Esophagus mucosa (tissue), 1 donor: ENCODE data around the gene ICAM1. TPM values are rescaled to one million over a fixed set of nuclear protein-coding genes. Genes with fewer than 3 reads are reported as not detected.

Source experiments
- ATAC-seq: fragments of 200-7000 bp; cut with Tn5 transposase; one replicate; pipeline ENCODE4 v1.9.1; 2020
- total RNA-seq: library from RNA; stranded (reverse); gene quantifications from one replicate; pipeline ENCODE4 v1.2.4, GENCODE V29; 2023
- donor health status: DM: yes; HTN: yes; CAD: no.

The ICAM1 gene
- total RNA-seq, 1 donor from 2014 or later, result 3.5 TPM

DNA sequence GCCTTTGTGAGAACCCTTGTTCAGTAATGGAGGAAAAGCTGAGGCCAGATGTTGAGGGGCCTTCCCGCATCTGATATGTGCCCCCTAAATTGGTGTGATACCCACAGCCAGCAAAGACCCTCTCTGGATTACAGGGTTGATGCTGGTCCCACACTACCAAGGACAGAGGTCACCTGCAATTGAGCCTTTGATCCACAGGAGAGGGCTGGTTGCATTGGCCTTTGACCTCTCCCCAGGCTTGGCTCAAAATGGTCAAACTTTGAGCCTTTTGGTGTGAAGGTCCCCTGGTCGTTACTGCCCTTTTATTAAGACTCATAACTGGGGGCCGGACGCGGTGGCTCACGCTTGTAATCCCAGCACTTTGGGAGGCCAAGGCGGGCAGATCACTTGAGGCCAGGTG is 27.3 kb upstream of the ICAM1 start:
- no peak for ATAC-seq

DNA sequence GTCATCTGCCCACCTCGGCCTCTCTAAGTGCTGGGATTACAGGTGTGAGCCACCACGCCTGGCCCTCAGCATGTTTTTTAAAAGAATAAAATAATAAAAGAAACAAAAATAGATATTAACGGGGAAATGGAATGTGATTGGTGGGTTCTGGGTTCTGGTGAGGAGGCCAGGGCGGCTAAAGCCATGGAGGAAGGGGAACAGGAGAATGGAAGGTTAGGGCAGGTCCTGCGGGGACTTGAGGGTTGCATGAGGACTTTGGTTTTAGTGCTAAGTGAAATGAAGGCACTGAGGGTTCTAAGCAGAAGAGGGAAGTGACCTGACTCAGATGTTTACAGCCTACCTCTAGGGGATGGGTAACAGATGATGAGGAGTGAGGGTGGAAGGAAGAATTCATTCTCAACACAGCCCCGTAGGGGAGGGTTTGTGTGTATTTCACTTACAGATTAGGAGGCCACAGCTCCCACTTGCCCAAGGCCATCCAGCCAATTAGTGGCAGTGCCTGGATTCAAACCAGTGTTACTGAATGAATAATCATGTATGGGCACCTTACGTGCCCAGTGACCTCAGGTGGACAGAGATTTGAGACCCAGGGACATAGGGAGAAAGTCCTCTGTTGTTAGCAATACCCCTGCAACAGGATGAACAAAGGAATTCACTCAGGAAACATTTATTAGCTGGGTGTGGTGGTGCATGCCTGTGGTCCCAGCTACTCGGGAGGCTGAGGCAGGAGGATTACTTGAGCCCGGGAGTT is 25.6 kb upstream of the ICAM1 start:
- ATAC-seq, result no peak

- ATAC-seq, result no peak
Observed at GRCh38 chr19:10246511-10246910, 24.4 kb upstream of the ICAM1 start.

GRCh38 chr19:10251792-10252694 is 18.9 kb upstream of the ICAM1 start, which contains the start of gene MRPL4:
MRPL4 (plus strand) TSS chr19:10252214; CDS start chr19:10252254, 40 bp downstream.
- peak; percentile 95 for ATAC-seq

DNA sequence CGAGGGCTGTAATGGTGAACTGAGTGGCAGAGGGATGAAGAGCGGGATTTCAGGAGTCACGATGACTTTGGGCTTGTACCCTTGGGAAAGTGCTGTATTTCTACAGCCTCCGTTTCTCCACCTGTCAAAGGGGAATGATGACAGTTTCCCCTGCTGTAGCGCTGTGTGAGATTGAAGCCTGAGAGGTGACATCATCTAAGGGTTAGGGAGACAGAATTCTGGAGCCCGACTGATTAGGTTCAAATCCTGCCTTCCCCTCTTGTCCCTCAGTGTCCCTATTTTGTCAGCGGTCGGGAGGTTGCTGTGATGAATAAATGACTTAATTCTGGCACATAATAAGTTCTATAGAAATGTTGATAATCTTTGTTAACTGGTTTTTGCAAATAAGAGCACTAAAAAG is 18.2 kb upstream of the ICAM1 start:
- no peak for ATAC-seq

DNA sequence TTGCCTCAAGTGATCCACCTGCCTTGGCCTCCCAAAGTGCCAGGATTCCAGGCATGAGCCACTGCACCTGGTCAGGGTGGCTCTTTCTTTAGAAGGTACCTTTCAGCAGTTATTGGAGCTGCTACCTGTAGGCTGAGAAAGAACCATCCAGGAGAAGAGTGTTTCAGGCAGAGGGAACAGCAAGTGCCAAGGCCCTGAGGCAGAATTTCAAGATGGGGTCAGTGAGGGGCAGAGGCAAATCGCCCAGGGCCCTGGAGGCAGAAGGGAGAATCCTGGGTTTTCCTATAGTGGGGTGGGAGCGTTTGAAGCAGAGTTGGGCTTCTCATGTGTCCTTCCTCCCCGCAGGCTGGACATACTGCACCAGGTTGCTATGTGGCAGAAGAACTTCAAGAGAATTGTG is 16.7 kb upstream of the ICAM1 start:
- ATAC-seq, result no peak

DNA sequence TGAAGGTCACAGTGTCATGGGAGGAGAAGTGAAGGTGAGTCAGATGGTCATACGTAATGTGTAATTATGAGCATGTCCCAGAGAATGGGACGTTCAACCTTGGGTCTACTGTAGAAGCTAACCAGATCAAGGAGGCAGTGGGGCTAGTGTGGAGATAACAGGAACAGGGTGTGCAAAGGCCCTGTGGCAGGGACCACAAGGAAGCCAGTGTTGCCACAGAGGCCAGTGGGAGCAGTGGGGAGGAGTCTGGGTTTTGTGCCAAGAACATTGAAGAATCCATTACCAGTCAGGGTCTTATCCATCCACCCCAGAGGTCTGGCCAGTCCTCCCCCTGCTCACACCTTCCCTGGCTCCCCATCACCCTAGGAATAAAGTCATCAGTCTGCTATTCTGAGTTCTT is 15.6 kb upstream of the ICAM1 start:
- no peak for ATAC-seq

DNA sequence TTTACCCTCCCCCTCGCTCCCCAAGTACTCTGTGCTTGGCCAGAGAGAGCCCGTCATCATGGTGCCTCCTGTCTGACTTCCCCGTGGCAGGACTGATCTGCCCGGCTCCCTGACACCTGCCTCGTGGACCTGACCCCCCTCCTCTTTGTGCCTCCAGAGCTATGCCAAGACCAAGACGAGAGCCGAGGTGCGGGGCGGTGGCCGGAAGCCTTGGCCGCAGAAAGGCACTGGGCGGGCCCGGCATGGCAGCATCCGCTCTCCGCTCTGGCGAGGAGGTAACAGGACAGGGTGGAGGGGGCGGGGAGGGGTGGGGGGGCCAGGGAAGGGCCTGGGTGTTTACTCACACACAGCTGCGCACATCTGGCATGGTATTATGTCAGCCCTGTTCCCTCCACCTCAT is 14.4 kb upstream of the ICAM1 start:
- no peak for ATAC-seq

DNA sequence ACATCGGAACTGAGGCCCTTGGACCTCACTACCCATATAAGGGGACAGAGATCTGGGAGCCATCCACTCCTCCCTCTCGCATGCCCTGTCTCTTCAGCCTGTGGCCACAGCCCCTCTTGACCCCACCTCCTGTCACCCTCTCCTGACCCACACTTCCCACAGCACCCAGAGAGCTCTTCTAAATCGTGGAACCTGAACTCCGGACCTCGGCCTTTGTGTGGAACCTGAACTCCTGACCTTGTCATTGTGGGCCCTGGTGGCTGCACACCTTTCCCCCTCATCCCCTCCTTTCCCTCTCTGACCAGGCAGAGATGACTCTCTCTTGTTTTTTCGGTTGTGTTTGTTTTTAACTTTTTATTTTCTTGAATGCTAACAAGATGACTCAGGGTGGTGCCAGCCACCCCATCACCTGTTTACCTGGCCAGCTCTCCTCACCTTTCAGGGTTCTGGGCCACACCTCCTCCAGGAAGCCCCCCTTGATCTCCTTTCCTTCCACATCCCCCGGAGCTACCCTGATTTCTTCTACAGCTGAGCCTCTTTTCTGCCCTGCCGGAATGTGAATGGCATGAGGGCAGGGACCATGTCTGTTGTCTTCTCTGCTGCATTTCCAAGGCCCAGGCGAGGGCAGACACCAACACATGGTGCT is 13.8 kb upstream of the ICAM1 start:
- no peak for ATAC-seq

GRCh38 chr19:10258080-10258710 is 12.7 kb upstream of the ICAM1 start:
- peak; percentile 4 for ATAC-seq

DNA sequence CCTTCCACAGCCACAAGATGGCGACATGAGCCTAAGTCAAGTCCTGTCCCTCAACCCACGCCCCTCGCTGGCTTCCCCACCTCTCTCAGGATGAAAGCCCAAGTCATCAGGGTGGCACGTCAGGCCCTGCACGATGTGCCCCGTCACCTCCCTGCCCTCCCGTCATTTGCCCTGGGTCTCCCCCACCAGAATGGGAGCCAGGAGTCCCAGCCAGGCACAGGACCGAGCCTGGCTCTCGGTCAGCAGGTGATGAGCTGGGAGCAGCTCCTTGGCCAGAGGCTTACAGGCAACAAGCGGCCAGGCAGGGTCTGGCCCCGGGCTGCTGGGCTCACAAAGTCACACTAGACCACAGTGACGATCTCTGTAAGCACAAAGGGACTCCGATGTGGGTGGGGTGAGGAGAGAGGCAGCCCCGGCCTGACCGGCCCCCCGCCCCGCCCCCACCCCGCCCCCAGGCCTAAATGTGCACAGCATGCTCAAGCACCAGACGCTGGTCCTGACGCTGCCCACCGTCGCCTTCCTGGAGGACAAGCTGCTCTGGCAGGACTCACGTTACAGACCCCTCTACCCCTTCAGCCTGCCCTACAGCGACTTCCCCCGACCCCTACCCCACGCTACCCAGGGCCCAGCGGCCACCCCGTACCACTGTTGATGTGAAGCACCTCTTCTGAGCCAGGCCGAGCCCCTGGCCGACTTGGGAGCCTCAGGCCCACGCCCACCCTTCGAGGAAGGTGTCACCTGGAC is 11.6 kb upstream of the ICAM1 start:
- ATAC-seq, result peak; percentile 70

DNA sequence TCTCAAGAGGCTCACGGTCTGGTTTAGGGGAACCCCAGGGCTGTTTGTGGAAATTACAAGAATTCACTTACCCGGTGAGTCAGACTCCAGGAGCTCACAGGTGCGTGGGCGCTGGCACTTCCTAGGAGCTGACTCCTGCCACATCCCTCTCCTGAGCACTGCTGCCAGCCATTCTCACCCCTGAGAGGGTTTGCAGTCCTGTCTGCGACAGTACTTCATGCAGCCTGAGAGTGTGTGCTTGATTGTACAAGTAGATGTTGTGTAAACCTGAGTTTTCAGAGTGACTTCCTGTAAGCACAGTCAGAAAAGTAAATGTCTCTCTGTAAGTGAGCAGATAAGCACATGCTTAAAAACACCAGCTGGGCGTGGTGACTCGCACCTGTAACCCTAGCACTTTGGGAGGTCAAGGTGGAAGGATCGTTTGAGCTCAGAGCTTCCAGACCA is 10.8 kb upstream of the ICAM1 start:
- peak; percentile 65 for ATAC-seq

DNA sequence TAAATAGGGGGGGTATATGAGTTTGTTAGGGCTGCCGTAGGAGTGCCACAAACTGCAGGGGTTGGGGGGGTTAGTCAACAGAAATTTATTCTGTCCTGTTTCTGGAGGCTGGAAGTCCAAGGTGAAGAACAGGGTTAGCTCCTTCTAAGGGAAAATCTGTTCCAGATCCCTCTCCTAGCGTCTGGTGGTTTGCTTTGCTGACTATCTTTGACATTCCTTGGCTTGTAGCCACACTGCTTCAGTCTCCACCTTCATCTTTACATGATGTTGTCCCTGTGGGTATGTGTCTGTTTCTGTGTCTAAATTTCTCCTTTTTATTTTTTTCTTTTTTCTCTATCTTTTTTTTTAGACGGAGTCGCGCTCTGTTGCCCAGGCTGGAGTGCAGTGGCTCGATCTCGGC is 8.1 kb upstream of the ICAM1 start:
- no peak for ATAC-seq

GRCh38 chr19:10266706-10267105 is 4.2 kb upstream of the ICAM1 start:
- ATAC-seq, result no peak

DNA sequence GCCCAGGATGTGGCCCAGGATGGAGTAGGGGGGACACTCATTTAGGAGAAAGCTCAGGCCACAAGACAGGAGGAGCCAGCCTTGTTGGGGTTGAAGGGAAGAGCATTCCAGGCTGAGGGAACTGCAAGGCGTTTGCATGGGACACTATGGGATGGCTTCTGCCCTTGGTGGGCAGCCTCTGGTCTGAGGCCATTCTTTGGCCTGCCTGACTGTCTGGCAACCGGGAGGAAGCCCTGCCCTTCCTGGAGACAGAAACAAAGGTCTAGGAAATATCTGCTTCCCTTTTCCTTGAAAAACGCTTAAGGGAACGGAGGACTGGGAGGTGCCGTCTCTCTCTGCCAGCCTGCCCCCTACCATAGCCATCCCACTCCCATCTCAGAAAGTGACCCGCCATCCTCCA is 2.8 kb upstream of the ICAM1 start:
- ATAC-seq, result no peak

DNA sequence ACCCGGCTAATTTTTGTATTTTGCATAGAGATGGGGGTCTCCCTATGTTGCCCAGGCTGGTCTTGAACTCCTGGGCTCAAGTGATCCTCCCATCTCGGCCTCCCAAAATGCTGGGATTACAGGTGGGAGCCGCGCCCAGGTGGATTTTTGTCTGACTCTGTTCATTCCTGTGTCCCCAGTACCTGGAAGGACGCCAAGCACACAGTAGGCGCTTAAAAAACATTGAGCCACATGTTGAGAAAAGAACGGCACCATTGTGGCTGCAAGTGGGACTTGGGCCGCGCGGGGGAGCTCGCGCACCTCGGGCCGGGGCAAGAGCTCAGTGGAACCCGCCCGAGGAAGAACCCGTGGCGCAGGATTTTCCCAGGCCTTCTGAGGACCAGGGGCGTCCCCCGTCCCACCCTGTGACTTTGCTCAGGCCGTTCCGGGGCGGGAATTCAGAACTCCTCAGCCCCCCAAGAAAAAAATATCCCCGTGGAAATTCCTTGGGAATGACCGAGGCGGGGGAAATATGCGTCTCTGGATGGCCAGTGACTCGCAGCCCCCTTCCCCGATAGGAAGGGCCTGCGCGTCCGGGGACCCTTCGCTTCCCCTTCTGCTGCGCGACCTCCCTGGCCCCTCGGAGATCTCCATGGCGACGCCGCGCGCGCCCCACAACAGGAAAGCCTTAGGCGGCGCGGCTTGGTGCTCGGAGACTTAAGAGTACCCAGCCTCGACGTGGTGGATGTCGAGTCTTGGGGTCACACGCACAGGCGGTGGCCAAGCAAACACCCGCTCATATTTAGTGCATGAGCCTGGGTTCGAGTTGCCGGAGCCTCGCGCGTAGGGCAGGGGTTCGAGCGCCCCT is 1.4 kb upstream of the ICAM1 start:
- ATAC-seq, result peak; percentile 77

DNA sequence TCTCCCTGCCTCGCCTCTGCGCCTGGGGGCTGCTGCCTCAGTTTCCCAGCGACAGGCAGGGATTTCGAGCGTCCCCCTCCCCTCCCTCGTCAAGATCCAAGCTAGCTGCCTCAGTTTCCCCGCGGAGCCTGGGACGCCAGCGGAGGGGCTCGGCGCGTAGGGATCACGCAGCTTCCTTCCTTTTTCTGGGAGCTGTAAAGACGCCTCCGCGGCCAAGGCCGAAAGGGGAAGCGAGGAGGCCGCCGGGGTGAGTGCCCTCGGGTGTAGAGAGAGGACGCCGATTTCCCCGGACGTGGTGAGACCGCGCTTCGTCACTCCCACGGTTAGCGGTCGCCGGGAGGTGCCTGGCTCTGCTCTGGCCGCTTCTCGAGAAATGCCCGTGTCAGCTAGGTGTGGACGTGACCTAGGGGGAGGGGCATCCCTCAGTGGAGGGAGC is 722 bp upstream of the ICAM1 start:
- ATAC-seq, result peak; percentile 71

- ATAC-seq, result no peak
Observed at GRCh38 chr19:10271543-10272086, 695 bp downstream of the ICAM1 start.

- no peak for ATAC-seq
Observed at GRCh38 chr19:10274589-10274988, 3.7 kb downstream of the ICAM1 start.

GRCh38 chr19:10277795-10278589 is 7.1 kb downstream of the ICAM1 start:
- no peak for ATAC-seq
